COLO668 (cell line): ENCODE results near the gene SULT1A3.
A peak's percentile ranks its signal among the peaks of the same experiment; 100 is the strongest.
"Not testable (repeated sequence)": the region's sequence is repeated elsewhere in the genome, so short reads cannot be mapped to it uniquely, and the experiment has no call there.

Experiments
- DNase-seq: peaks from one replicate; lab custom pipeline; 2025; ENCODE audit not compliant: unreplicated experiment; lab: John Stamatoyannopoulos, UW

The SULT1A3 gene

DNA sequence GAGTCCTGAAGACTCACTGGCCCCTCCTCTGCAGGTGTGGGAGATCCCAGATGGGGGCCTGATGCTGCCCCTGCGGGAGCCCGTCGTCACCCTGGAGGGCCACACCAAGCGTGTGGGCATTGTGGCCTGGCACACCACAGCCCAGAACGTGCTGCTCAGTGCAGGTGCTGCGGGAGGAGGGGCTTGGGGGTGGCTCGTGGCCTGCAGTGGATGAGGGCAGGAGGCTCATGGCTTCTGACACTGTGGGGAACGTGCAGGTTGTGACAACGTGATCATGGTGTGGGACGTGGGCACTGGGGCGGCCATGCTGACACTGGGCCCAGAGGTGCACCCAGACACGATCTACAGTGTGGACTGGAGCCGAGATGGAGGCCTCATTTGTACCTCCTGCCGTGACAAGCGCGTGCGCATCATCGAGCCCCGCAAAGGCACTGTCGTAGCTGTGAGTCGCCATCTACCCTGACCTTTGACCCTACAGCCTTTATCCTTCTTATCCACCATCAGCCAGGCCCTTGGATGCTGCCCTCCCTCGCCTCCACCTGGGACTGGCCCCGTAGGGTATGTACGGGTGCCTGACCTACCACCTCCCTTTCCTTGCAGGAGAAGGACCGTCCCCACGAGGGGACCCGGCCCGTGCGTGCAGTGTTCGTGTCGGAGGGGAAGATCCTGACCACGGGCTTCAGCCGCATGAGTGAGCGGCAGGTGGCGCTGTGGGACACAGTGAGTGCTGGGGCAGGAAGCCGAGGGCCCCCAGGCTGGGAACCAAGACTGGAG, 12.1 kb upstream of the SULT1A3 start:
- DNase-seq = peak; percentile 52

DNA sequence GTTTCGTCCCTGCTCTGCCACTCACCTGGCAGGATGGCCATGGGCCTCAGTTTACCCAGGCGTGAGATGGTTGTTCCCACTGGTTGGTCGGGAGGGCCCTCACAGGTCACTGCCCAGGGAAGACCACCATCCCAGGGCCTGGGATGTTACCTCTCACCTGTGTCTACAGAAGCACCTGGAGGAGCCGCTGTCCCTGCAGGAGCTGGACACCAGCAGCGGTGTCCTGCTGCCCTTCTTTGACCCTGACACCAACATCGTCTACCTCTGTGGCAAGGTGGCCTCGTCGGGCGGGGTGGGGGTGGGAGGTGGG, 11.5 kb upstream of the SULT1A3 start:
- DNase-seq = no peak

DNA sequence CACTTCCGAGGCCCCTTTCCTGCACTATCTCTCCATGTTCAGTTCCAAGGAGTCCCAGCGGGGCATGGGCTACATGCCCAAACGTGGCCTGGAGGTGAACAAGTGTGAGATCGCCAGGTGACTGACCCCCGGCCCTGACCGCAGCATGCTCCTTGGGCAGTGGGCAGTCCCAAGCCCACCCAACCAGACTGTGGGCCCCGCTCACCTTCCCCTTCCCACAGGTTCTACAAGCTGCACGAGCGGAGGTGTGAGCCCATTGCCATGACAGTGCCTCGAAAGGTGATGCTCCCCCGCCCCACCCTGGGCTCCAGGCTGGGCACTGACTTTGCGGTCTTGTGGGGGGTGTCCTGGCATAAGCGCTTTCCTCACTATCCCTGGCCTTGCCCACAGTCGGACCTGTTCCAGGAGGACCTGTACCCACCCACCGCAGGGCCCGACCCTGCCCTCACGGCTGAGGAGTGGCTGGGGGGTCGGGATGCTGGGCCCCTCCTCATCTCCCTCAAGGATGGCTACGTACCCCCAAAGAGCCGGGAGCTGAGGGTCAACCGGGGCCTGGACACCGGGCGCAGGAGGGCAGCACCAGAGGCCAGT, 11.0 kb upstream of the SULT1A3 start:
- DNase-seq = no peak

- not testable (repeated sequence) for DNase-seq
Measured at GRCh38 chr16:30191158-30191557, 7.9 kb upstream of the SULT1A3 start.

- not testable (repeated sequence) for DNase-seq
Measured at GRCh38 chr16:30193098-30193497, 6.0 kb upstream of the SULT1A3 start.

DNA sequence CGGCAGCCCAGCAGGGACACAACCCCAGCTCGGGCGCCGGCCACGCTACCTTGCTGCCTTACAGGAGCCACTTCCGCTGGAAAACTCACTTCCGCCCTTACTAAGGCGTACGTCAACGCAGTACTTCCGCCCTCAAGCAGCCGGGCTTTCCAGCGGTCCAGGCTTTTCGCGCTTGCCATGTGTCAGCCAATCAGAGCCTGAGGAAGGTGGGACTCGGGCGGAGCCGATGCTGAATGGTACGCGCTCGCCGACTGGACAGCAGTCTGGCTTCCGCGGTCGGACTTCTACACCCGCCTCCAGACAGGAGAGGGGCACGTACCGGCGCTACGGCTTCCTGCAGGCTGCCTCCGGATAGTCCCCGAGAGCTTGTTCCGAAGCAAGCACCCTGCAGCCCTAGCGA, 5.4 kb upstream of the SULT1A3 start, which contains the start of the genes BOLA2B and SLX1A:
TSS of gene BOLA2B (minus strand) at position 52 of the 400 bp plus-strand sequence. CDS start 71 bp downstream, outside the sequence.
TSS of gene SLX1A (plus strand) at position 261 of the 400 bp plus-strand sequence. CDS start 210 bp downstream, outside the sequence.
- not testable (repeated sequence) for DNase-seq

DNA sequence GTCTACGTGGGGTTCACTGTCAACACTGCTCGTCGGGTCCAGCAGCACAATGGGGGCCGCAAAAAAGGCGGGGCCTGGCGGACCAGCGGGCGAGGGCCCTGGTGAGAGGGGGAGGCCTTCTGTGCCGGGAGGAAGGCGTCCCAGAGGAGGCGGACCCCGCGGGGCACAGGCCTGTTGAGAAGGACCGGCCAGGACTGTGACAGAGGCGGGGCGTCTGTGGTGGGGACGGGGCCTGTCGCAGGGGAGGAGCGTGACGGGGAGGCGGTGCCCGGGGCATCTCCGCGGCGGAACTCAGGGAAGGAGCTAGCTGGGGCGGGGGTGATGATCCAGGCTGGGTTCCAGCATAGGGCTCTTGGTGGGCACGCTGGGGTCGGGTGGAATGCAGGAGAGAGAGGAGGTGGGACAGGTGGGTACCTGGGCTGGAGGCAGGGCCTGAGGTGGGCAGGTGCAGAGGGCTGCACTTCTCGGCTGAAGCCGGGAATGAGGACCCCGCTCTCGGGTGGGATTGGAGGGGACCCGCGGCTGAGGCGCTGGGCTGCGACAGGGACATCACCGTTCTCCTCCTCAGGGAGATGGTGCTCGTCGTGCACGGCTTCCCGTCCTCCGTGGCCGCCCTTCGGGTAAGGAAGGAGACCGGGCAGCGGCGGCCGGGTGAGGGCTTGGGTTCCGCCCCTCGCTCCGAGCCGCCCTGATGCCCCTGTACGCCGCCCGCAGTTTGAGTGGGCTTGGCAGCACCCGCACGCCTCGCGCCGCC, 4.7 kb upstream of the SULT1A3 start:
- not testable (repeated sequence) for DNase-seq

- not testable (repeated sequence) for DNase-seq
Measured at GRCh38 chr16:30197001-30197400, 2.1 kb upstream of the SULT1A3 start.

- not testable (repeated sequence) for DNase-seq
Measured at GRCh38 chr16:30199608-30200343, 721 bp downstream of the SULT1A3 start.

DNA sequence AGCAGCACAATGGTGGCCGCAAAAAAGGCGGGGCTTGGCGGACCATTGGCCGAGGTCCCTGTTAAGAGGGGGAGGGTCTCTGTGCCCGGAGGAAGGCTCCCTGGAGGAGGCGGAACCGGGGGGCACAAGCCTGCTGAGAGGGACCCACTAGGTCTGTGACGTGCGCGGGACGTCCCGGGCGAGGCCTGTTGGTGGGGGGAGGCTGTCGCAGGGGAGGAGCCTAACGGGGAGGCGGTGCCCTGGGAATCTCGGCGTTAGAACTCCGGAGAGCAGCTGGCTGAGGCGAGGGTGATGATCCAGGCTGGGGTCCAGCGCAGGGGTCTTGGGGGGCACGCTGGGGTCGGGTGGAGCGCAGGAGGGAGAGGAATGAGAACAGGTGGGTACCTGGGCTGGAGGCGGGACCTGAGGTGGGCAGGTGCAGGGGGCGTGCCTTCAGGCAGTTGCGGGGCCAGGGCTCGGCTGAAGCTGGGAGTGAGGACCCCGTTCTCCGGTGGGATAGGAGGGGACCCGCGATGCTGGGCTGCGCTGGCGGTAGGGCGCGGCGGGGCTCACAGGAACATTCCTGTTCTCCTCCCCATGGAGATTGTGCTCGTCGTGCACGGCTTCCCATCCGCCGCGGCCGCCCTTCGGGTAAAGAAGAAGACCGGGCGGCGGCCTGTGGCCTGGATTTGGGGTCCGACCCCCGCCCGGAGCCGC, 6.6 kb downstream of the SULT1A3 start:
- not testable (repeated sequence) for DNase-seq

GRCh38 chr16:30206252-30206651, 7.2 kb downstream of the SULT1A3 start:
- DNase-seq = not testable (repeated sequence)

DNA sequence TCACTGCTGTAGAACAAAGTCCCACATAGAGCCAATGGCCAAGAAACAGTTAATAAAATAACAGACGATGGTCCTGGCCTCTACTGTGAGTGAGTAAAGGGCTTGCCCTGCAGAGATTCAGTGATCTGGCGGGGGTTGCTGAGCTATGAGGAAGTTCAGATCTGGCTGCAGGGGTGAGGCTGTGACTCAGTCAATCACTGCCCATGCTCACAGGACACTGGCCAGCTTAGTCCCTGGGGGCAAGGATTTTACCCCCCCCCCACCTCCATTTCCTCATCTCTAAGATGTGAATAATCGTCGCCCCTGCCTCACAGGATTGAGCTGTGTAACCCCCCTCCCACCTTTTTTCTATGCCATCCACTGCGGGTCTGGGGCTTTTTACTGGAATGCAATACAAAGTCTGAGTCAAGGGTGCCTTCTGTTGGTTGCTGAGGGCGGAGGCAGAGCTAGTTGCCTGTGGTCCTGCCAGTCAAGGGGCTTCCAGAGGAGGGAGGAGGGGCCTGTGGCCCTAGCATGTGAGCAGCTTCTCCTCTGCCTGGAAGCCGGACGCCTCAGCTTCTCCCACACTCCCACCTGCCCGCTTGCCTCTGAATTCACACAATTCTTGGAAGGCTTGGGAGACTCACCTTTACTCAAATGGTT, 8.1 kb downstream of the SULT1A3 start:
- DNase-seq = not testable (repeated sequence)

DNA sequence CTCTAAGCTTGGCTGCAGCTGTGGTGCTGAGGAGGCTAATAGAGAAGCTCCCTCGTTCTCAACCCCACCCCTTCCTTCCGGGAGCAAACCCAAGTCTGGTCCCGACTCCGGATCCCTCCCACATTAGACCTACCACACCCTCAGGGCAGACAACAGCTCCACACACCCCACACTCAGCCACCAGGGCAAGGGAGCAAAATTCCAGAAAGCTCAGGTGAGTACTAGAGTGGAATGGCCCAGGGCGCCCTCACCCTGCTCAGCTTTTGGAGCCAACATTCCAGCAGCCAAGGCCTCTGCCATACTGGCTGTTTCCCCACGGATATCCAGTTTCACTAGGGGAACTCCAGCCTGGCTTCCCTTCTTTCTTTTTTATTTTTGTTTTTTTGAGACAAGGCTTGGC, 10.0 kb downstream of the SULT1A3 start:
- DNase-seq = not testable (repeated sequence)

DNA sequence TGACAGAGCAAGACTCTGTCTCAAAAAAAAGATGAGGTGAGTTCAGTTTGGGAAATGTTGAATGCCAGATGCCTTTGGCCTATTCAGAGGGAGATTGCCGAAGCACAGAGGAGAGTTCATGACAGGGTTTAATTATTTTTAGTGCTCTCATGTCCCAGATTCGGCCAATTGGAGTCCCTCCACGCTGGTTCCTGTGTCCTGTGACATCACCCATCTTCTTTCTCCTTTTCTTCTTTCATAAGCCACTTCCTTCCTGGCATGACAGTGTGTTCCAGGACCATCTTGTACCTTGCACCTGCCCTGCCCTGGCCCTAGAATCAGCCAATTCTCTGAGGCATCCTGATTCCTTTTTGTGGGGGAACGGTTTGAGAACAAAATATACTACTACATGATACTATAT, 12.4 kb downstream of the SULT1A3 start:
- DNase-seq = not testable (repeated sequence)

- DNase-seq = not testable (repeated sequence)
Measured at GRCh38 chr16:30217082-30217481, 18.0 kb downstream of the SULT1A3 start.

DNA sequence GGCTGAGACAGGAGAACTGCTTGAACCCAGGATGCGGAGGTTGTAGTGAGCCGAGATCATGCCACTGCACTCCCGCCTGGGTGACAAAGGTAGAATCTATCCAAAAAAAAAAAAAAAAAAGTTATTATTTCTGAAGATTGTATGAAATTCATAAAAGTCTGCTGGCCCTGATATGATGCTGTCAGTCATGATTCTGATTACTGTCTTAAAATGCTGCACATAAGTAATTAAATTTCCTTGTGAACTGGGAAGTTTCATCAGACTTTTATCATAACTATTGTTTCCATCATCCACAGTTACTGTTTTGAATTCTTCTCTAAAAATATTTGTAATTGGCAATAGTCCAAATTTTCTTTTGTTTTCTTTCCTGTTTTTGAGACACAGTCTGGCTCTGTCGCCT, 49.3 kb downstream of the SULT1A3 start, which contains the start of gene NPIPB13:
TSS of gene NPIPB13 (minus strand) at position 101 of the 400 bp plus-strand sequence. CDS start 2,906 bp downstream, outside the sequence.
- not testable (repeated sequence) for DNase-seq
